Amniotic epithelial cell (primary cell): ENCODE results near the gene SOX4.
A peak's percentile ranks its signal among the peaks of the same experiment; 100 is the strongest.

Experiments used
- DNase-seq: peaks from one replicate; pipeline ENCODE4 v3.0.0-alpha.2; 2010; ENCODE audit warnings: low read depth

SOX4 gene

GRCh38 chr6:21594416-21595281 lies 1.1 kb downstream of the SOX4 start:
- peak; percentile 69 for DNase-seq

- DNase-seq = peak; percentile 21
Observed at GRCh38 chr6:21595285-21596144, 2.0 kb downstream of the SOX4 start.

- DNase-seq = peak; percentile 64
Observed at GRCh38 chr6:21596145-21596948, 2.8 kb downstream of the SOX4 start.

- DNase-seq = peak; percentile 67
Observed at GRCh38 chr6:21596949-21597682, 3.6 kb downstream of the SOX4 start.

GRCh38 chr6:21597801-21598673 lies 4.5 kb downstream of the SOX4 start:
- DNase-seq = peak; percentile 36

- DNase-seq = peak; percentile 51
Observed at GRCh38 chr6:21598674-21599023, 5.1 kb downstream of the SOX4 start.

- DNase-seq = peak; percentile 49
Observed at GRCh38 chr6:21599051-21599696, 5.6 kb downstream of the SOX4 start.

- DNase-seq = no peak
Observed at GRCh38 chr6:21601339-21601923, 7.9 kb downstream of the SOX4 start.

GRCh38 chr6:21601932-21602390 lies 8.4 kb downstream of the SOX4 start:
- DNase-seq = no peak

- DNase-seq = no peak
Observed at GRCh38 chr6:21603082-21603952, 9.8 kb downstream of the SOX4 start.

GRCh38 chr6:21604081-21604480 lies 10.5 kb downstream of the SOX4 start:
- DNase-seq = no peak

GRCh38 chr6:21605166-21605565 lies 11.6 kb downstream of the SOX4 start:
- DNase-seq = no peak

GRCh38 chr6:21608601-21609000 lies 15.1 kb downstream of the SOX4 start:
- no peak for DNase-seq

- DNase-seq = no peak
Observed at GRCh38 chr6:21609881-21610329, 16.4 kb downstream of the SOX4 start.

GRCh38 chr6:21610341-21610740 lies 16.8 kb downstream of the SOX4 start:
- DNase-seq = no peak

GRCh38 chr6:21611485-21611884 lies 17.9 kb downstream of the SOX4 start:
- no peak for DNase-seq

- no peak for DNase-seq
Observed at GRCh38 chr6:21612067-21612745, 18.7 kb downstream of the SOX4 start.

- DNase-seq = no peak
Observed at GRCh38 chr6:21613809-21614208, 20.3 kb downstream of the SOX4 start.
